HG02943 (cell line): ENCODE results near the gene SRCIN1.
"Not testable (repeated sequence)": the region's sequence is repeated elsewhere in the genome, so short reads cannot be mapped to it uniquely, and the experiment has no call there.

ENCODE experiments used
- ATAC-seq: cut with Tn5 transposase; IDR thresholded peaks from one replicate; pipeline ENCODE4 v1.9.1; 2021; ENCODE audit warnings: mild to moderate bottlenecking, low read depth, moderate library complexity; ENCODE audit not compliant: unreplicated experiment

SRCIN1 gene

DNA sequence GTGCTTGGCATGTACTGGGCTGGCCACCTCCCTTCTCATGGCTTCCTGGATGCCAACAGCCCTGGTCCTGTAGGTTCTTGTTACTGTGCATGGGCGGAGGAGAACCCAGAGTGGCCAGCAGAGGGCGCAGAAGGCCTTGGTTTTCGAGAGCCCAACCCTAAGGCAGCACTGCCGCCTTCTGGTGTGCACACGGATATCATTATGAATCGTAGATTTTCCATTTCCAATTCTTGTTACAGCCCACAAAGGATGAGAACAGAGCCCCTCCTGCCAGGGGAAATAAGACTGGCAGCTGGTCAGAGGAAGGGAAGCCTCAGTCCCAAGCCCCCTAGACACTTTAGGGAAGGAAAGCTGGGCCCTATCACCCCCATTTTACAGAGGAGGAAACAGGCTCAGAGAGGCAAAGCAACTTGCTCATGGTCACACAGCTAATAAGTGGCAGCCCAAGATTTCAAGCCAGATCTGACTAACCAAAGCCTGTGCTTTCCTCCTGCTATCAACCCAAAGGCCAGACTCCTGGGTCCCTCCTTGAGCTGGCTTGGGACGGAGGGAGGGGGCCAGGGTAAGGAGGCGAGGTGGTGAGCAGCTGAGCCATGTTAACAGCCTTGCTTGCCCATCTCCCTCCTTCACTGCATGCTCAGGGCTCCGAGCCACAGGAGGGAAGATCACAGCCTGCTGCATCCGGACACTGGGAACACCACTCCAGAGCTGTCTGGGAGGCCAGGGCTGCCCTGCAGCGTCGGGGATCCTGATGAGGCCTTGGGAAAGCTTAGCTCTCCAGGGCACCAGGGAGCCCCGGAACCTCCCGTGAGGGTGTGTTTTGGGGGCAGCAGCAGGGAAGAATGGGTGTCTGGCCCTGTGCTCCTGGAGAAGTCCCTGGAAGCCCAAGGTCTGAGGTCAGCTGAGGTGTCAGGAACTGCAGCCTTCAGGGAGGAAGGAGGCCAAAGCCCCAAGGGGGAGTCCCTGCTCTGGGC lies 113.4 kb downstream of the SRCIN1 start:
- not testable (repeated sequence) for ATAC-seq

DNA sequence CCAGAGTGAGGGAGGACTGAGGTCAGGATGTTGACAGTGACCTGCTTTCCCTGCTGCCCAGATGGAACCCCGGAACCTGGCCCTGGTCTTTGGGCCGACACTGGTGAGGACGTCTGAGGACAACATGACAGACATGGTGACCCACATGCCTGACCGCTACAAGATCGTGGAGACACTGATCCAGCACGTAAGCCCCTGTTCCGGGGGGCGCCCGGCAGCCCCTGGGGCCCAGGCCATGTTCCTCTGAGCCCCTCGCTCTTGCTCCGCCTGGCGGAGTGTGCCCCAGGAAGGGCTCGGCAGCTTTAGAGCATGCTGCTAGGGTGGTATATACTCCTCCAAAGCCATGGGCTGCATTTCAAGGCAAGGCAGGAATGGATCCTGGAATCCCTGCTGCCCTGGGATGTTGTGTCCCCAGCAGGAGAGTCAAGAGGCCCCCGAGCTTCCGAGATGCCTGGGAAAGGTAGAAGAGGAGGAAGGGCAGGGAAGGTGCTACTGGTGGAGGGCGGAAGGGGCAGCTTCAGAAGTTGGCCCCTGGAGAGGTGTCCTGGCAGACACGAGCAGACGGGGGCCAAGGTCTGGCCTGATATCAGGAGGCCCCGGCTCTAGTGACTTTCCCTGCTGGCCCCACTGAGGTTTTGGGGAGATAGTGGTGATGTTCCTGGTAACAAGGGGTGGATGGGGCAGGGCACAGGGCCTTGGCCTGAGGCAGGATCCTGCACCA lies 114.2 kb downstream of the SRCIN1 start:
- ATAC-seq, result not testable (repeated sequence)

GRCh38 chr17:38489774-38490173 lies 116.0 kb downstream of the SRCIN1 start:
- not testable (repeated sequence) for ATAC-seq

DNA sequence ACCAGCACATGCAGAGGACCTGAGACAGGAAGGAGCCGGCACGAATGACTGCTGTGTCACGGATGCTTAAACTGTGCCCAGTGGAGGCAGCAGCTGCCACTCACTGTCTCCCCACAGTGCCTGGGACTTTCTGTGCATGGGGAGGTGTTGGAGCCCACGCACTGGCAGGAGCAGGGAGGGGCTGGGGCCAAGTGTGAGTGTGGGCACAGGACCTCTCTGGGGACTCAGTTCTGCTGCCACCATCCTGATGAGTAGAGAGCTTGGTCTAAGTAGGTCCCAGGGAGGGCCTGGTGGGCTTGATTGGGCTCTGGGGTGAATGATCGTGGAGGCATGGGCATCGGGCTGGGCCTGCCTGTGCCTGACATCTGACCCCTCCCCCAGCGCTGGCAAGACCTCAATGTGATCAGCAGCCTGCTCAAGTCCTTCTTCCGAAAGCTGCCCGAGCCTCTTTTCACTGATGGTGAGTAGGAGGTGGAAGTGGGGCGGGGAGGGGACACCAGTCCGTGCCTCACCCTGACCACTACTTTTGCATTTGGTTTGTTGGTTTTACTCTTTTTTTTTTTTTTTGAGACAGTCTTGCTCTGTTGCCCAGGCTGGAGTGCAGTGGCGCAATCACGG lies 120.0 kb downstream of the SRCIN1 start:
- peak; percentile 84 for ATAC-seq

- no peak for ATAC-seq
Measured at GRCh38 chr17:38485146-38485468, 120.6 kb downstream of the SRCIN1 start.

- ATAC-seq, result not testable (repeated sequence)
Measured at GRCh38 chr17:38484242-38485145, 121.3 kb downstream of the SRCIN1 start.

GRCh38 chr17:38482700-38483043 lies 123.1 kb downstream of the SRCIN1 start:
- ATAC-seq, result not testable (repeated sequence)

GRCh38 chr17:38482039-38482699 lies 123.6 kb downstream of the SRCIN1 start:
- ATAC-seq, result not testable (repeated sequence)
